ENCODE results near the gene UBAP2. TPM values are rescaled to one million over a fixed set of nuclear protein-coding genes. Genes with fewer than 3 reads are reported as not detected.

The UBAP2 gene, protein sequence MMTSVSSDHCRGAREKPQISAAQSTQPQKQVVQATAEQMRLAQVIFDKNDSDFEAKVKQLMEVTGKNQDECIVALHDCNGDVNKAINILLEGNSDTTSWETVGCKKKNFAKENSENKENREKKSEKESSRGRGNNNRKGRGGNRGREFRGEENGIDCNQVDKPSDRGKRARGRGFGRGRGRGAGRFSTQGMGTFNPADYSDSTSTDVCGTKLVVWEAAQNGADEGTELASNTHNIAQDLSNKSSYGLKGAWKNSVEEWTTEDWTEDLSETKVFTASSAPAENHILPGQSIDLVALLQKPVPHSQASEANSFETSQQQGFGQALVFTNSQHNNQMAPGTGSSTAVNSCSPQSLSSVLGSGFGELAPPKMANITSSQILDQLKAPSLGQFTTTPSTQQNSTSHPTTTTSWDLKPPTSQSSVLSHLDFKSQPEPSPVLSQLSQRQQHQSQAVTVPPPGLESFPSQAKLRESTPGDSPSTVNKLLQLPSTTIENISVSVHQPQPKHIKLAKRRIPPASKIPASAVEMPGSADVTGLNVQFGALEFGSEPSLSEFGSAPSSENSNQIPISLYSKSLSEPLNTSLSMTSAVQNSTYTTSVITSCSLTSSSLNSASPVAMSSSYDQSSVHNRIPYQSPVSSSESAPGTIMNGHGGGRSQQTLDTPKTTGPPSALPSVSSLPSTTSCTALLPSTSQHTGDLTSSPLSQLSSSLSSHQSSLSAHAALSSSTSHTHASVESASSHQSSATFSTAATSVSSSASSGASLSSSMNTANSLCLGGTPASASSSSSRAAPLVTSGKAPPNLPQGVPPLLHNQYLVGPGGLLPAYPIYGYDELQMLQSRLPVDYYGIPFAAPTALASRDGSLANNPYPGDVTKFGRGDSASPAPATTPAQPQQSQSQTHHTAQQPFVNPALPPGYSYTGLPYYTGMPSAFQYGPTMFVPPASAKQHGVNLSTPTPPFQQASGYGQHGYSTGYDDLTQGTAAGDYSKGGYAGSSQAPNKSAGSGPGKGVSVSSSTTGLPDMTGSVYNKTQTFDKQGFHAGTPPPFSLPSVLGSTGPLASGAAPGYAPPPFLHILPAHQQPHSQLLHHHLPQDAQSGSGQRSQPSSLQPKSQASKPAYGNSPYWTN
- total RNA-seq, result 54.6 TPM

DNA sequence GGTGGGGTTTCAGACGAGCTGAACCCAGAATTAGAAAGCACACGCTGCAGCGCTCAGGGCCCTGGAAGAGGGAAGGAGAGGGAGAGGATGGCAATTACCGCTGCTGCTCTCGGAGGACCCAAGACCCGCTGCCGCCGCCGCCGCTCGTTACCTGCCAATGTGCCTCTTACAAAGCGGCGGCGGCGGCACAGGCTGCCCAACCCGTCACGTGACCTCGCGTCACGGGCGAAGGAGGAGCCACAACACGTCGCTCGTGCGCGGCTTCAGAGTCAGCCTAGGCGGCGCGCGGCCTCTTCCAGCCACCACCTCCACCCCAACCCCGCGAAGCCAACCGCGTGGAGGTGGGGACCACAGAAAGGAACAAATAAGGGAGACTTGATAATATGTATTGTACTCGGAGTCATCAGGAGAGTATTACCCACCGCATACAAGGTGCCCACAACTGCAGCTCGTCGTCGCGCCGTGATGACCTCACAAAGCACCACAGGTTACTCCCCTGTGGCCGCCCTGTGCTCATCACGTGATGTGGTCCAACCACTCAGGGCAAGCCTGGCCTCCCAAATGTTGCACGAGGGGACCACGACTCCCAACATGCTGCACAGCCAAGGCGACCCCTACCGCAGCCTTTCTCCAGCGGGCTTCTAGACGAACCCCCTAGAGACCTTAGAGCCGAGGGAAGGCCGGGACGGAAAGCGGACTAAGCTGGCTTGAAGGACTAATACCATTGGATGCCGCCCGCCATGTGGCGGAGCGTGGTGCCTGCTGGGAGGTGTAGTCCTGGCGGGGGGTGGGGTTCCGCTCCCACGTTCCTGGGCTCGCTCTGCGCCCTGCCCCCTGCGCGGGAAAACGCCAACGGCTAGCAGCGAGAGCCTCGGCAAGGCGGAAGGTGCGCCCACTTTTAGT, at the start of gene UBAP2:
Gene UBAP2 (minus strand): TSS at position 161 of the 903 bp plus-strand sequence. CDS start 31,739 bp downstream, outside the sequence.
- peak; percentile 97 for DNase-seq (ENCODE audit: low spot score)

DNA sequence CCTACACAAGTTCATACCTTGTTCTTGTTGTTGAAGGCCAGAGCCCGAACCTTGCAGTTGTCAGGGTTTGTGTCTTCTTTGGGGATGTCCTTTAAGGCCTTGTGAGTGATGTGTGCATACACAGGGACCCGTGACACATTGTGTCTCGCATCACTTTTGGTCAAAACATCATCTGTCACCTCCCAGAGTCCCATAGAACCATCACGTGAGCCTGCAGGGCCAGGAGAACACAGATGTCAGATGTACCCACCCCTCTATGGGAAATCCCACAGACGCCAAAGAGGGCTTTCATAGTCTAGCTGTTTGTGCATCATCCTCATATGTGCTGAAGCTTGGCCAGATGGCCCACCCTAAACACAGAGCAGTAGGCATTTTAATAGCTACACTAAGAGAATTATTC, 49.6 kb upstream of the UBAP2 start:
- no peak for DNase-seq (ENCODE audit: low spot score)

DNA sequence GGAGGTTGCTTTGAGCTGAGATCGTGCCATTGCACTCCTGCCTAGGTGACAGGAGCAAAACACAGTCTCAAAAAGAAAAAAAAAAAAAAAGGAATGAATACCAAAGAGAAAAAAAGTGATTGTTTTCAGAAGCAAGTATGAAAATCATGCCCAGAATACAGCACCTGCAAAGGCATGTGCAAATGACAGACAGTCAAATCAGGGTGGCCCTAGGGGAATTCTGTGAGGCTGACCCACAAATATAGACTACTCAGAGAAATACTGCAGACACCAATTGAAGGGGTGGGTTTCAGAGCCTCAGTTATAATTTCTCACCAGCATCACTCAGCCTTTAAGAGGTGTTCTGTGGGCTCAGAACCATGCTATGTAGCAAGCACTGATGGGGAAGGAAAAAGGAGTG, 49.2 kb upstream of the UBAP2 start:
- DNase-seq (ENCODE audit: low spot score), result no peak

DNA sequence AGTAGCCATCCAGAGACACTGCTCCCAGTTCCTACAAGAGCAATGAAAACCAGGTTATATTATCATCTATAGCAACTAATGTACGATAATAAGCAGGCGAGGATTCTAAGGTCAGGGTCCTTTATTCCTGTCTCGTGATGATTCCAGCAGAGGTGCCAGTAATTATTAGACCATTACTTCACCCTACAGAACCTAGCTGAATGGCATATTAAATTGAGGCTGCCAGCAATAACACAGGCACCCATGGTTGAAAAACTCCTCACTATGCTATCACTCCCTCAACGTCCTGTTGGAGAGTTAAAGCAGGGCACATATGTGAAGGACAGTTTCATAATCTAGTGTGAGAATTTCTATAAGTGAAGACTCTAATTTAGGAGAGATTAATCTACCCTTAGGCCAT, 48.1 kb upstream of the UBAP2 start:
- DNase-seq (ENCODE audit: low spot score), result no peak

DNA sequence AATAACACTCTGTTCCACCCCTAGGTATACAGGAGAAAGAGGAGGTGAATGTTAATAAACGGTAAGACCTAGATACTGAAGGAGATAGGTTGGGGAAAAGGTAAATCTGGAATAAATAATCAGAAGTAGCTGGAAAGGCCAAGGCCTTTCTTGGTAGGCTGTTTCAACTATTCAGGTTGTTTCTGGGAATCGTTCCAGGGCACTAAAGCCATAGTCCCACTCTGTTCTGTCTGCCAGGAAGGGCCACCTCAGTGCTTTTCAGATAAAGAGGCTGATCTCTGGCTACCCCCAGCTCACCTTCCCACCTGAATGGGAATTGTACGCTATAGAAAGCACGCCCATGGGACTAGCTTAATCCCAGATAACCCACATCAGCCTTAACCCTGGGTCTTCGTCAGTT, 44.9 kb upstream of the UBAP2 start:
- no peak for DNase-seq (ENCODE audit: low spot score)

DNA sequence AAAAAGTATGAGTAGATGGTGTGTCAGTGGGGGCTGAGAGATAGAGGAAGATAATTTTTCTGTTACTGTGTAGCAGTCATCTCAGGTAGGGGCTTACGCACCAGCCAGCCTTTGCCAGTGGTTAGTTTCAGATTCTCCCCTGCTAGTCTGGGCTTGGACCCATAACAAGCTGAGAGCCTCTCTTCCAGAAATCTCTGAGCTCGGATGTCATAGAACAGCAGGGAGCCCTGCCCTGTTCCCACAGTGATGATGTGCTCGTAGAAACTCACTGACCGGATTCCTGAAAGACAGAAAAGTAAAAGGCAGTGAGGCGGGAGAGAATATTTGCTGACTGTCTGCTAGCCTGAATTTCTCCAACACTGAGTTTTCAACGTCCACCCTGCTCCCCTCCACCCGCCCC, 40.6 kb upstream of the UBAP2 start:
- DNase-seq (ENCODE audit: low spot score), result no peak

DNA sequence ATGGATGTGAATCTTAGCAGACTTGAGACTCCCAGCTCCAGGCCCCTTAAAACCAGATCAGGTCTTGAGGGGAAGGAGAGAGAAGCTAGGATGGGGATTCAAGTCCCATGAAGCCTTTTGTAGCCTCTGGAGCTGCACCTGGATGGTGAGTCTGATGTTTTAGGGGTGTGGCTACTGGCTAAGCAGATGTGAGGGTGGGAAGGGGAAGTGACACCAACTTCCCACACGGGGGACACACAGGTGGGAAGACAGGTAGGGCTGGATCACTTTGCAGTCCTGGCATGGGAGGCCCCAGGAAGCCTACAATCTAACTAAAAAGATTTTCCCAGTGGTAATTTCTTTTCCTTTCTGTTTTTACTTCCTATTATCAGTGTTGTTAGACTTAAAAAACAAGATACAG, 38.7 kb upstream of the UBAP2 start:
- no peak for DNase-seq (ENCODE audit: low spot score)

DNA sequence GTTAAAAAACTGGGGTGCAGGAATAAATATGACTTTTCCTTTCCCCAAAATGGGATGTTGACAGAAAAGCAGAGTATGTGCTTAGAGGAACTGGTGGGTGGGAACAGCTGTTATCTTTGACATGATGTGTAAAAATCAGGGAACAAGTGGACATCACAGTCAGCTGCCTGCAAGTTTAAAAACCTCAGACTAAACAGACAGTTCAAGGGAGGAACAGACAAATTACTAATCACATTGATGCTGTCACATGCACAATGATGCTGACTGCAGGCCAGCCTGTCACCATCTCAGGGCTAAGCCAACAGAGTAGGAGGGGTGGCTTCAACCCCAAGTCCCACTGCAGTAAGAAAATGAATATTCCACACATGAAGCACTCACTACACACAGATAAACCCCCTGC, 38.2 kb upstream of the UBAP2 start:
- DNase-seq (ENCODE audit: low spot score), result no peak

DNA sequence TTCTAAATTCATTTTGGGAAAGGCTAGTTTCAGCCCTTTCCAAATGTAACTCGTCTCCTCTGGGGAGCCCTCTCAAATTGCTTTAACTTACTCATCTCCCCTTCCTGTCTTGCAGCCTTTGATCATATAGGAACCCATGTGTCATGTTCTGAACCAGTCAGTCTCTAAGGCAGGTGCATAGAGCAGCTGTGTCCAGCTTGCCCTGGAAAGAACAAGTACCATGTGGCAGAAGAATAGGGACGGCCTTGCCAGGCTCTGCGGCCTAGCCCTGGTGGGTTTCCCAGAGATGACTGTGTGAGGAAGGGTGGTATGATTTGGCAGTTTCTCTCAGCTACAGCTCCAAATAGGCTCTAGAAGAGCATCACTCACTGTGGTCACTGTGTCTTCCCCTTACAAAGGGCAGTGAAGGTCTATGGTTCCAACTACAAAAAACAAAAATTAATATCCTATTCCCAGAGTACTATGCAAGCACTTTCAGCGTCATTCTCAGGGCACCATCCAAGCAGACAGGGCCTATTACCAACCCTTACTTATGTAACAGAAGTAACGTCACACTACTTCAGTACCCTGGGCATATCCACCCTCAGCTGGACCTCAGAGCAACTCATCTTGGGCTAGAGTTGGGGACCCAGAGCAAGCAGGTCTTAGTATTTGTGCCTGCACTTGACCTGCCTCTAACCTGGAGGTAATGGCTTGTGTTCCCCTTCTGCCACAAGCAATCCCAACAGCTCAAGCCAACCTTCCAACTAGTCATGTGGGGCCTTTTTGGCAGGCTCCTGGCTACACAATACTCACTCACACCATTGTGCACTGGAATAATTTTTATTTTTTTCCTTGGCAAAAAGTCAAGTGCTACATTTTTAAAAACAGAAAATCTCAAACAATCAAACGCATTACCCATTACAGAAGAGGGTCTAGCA, 37.2 kb upstream of the UBAP2 start:
- no peak for DNase-seq (ENCODE audit: low spot score)

DNA sequence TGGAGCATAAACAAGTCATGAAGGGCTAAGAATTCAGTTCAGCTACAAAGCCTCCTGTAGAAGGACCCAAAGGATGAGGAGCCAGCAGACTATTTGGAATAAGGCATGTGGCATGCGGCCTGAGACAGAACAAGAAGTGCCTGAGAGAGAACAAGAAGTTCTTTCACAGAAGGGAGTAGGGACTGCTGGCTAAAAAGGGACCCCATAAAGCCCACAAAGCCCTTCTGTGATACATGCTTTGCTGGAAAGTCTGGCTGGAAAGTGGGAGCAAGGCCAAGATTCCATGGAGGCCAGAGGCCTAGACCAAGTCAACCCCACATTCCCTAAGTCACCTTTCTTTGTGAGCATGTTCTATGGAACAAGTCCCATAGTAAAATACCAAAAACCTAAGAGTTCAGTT, 35.9 kb upstream of the UBAP2 start:
- DNase-seq (ENCODE audit: low spot score), result no peak

DNA sequence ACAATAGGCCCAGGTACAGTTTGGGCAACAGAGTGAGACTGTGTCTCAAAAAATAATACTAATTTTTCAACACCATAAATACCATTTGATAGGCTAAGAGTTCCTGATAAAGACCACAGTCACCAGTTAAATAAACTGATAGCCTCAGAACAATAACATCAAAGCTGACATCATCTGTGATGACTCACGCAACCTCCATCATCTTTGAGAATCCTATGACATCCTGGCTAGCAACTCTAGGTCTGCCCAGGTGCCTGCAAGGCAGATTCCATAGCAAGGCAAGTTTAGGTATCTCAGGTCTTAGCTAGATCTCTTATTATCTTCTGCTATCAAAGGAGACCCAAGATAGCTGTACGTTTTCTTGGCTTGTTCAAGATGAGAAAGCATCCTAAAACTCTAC, 30.5 kb upstream of the UBAP2 start:
- no peak for DNase-seq (ENCODE audit: low spot score)

DNA sequence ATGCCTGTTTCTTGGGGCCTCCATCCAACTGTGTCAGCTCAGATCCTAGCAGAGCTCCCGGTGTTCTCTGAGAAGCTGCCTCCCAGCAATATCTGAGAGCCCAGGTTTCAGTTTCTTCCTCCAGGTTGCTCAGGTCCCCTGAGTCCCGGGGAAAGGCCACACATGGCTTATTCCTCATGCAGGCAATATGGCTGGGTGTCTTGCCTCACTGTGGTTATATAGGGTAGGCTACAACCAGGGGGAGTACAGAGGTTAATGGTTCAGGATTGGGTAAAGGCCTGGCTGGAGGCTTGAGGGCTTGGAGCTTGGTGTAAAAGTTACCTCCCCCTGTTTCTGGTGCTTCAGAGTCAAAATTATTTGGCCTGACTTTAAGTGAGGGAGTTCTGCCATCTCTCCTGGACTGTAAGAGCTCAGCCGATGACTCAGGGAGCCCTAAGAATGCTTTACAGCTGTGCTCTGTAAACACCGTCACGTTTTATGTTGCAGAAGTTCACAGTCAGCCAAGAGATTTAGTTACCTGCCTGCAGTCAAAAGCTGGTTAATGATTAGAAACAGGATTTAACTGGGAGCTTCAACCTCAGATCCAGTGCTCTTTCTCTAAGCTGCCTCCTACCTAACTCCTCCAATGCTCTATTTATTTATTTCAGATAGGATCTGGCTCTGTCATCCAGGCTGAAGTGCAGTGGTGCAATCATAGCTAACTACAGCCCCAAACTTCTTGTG, 24.3 kb upstream of the UBAP2 start:
- peak; percentile 49 for DNase-seq (ENCODE audit: low spot score)

DNA sequence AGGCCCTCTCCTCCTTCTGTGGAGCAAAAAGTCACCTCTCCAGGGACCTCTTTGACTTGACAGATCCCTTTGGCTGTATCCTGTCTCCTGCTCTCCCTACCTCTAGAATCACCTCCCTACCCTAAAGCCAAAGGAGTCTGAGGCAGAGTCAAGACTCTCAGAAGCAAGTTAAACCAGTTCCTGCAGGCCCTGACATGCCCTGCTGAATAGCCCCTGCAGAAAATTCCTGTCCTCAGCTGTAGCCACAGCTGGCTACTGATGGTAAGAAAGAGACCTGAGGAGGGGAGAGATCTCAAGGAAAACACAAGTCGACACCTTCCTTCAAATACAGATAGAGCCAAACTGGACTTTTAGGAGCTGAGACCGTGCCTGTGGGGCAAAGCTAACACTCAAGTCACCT, 23.7 kb upstream of the UBAP2 start:
- DNase-seq (ENCODE audit: low spot score), result peak; percentile 83

DNA sequence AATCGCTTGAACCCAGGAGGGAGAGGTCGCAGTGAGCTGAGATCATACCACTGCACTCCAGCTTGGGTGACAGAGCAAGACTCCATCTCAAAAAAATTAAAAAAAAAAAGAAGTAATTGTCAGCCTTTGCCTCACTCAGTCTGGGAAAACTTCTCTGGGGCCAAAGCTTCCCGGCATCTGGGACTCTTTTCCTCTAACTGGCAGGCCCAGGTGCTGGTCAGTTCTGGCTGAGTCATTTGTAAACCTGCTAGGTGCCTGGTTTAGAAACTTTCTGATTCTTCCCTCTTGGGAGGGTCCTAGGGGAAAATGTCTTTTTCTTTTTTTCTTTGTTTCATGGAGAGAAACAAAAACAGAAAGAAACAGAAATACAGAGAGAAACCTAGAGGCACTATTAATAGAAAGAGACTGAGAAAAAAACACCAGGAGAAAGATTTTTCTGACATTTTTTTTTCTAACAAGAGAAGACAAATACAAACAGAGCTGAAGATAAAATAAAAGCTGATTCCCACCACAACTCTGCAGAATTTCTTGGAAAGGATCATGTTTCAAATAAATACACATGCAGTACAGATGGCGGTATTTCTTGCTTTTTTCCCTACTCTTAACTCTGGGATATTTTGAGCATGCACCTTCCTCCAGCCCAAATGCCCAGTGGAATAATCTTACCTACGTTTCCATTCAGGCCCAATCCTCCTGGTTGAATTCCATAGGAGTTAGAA, 22.1 kb upstream of the UBAP2 start:
- no peak for DNase-seq (ENCODE audit: low spot score)

DNA sequence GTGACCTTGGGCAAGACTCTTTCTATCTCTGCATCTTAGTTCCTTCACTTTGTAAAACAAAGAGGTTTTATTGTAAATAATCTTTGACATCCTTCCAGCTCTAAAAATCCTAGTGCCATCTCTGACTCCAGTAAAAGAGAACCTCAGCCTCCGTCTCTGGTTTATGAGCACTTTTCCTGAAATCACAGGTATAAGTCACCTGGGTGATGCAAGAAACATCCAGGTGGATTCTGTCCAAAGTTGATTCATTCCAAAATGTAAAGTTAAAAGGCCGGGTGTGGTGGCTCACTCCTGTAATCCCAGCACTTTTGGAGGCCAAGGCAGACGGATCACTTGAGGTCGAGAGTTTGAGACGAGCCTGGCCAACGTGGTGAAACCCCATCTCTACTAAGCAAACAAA, 21.1 kb upstream of the UBAP2 start:
- no peak for DNase-seq (ENCODE audit: low spot score)

DNA sequence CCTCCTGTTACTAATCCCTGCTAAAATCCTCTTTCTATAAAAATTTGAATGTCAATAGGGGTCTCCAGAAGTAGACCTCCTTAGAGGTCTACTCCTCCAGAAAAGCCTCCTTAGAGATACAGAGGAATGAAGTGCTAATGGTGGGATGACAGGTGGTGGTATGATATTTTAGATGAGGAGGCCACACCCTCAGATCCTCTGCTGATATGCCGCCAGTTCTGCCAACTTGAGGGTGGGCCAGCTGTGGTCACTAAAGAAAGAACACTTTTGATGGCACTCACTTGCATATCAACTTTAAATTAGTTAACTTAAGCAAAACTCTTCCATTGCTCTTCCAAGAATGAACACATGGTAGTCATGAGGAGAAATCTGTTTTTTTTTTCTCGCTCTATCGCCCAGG, 16.9 kb upstream of the UBAP2 start:
- no peak for DNase-seq (ENCODE audit: low spot score)

DNA sequence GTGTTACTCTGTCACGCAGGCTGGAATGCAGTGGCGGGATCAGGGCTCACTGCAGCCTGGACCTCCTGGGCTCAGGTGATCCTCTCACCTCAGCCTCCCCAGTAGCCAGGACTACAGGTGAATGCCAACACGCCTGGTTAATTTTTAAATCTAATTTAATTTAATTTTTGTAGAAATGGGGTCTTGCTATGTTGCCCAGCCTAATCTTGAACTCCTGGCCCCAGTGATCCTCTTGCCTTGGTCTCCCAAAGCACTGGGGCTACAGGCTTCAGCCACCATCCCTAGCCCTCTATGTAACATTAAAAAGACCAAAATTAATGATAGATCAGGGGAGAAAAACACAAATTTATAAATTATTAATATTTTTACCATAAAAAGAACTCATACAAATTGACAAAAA, 11.3 kb upstream of the UBAP2 start:
- no peak for DNase-seq (ENCODE audit: low spot score)

DNA sequence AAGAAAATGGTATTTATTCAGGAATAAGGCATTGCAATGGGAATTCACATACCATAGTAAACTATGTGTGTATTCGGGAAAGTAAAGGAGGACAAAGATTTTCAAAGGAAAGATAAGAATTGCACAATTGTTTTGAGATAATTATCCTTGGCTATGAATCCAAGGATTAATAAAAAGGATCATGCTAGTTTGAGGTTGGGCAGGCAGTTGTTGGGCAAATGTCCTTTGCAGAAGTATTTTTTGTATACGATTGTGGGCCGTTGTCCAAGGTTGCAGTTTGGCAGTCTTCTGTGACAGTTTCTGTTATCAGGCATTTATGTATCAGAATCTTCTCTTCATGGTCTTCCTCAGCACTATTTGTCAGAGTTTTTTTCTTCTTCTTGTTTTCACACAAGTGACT, 10.6 kb upstream of the UBAP2 start:
- no peak for DNase-seq (ENCODE audit: low spot score)
